CD4-positive, alpha-beta T cell treated with Interleukin-4 for 4 hours (primary cell): ENCODE measurements around the gene TGM5.
A peak's percentile ranks its signal among the peaks of the same experiment; 100 is the strongest.
"Not testable (repeated sequence)": the region's sequence is repeated elsewhere in the genome, so short reads cannot be mapped to it uniquely, and the experiment has no call there.

Source experiments
- DNase-seq: peaks from one replicate; pipeline ENCODE4 v3.0.0-alpha.2; 2020

TGM5 gene

DNA sequence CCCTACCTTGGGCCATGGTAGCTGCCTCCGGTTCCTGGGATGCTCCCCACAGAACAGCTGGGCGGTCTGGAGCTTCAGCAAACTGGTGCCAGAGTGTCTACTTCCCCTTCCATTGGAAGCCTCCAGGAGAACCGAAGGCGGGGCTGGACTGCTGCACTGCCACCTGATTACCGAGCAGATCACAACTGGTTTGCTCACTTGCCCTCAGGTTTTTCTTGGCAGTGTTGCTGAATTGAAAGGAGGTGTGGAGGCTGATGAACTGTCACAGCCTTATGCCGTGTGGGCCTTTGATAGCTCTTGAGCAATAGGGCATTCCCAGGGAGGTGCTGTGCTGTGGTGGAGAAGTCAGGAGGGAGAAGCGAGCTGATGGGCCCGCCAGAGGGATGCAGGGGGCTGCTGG is at the start of gene TGM5:
TSS of gene TGM5 (minus strand) at position 95 of the 400 bp plus-strand sequence. CDS start at position 16, 79 bp downstream.
- no peak for DNase-seq

DNA sequence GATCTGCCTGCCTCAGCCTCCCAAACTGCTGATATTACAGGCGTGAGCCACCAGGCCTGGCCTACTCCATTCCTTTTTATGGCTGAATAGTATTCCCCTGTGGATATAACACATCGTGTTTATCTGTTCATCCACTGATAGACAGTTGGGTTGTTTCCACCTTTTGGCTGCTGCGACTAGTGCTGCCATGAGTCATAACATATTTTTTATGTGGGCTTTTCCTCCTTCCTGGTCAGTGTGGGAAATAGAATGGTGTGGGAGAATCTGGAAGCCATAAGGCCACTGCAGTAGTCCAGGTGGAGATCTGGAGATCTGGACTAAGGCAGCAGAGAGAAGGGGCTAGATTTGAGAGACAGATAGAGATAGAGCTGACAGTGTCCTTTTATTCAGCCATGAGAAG is 47.4 kb upstream of the TGM5 start:
- DNase-seq = no peak

DNA sequence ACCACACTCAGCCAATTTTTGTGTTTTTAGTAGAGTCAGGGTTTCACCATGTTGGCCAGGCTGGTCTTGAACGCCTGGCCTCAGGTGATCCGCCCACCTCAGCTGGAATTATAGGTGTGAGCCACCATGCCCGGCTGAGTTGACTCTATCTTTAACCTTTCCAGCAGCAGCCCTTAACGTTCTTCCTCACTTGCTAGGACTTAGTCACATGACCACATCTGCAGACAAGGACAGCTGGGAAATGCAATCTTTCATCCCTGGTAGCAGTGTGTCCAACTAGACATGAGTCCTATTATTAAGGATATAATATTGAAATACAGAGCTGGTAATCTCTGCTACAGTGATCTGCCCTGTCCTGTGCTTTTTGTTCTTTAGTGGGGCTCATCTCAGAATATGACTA is 45.6 kb upstream of the TGM5 start:
- no peak for DNase-seq

DNA sequence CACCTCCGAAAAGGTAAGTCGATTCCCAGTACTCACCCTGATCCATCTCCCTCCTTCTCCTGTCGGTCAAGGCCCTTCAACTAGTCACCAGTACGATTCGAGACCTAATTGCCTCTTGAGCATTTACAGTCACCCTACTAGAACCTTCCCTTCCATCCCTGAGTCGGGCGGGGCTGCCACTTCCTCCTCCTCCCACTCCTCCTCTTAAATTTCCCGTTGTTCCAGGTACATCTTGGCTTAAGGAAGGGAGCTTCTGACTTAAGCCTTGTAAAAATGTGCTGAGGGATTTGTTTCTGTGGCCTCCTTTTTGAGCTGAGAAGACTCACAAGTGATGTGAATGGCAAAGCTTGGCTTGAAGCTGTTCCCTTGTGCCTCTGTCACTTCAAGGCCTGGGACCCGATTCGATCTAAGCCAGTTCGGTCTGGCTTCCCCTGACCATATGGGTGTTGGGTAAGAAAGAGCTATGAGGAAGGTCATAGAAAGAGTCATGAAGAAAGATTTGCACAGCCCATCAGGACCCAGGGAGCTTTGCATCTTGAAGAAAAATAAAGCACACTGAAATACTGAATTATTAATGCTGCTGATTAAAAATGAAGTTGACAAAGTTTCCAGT is 35.6 kb upstream of the TGM5 start, which contains the start of gene TGM7:
TSS of gene TGM7 (minus strand) at position 51 of the 613 bp plus-strand sequence.
- no peak for DNase-seq

GRCh38 chr15:43299884-43300283 is 33.2 kb upstream of the TGM5 start:
- no peak for DNase-seq

- no peak for DNase-seq
Observed at GRCh38 chr15:43299411-43299810, 32.7 kb upstream of the TGM5 start.

GRCh38 chr15:43294091-43294706 is 27.5 kb upstream of the TGM5 start:
- no peak for DNase-seq

DNA sequence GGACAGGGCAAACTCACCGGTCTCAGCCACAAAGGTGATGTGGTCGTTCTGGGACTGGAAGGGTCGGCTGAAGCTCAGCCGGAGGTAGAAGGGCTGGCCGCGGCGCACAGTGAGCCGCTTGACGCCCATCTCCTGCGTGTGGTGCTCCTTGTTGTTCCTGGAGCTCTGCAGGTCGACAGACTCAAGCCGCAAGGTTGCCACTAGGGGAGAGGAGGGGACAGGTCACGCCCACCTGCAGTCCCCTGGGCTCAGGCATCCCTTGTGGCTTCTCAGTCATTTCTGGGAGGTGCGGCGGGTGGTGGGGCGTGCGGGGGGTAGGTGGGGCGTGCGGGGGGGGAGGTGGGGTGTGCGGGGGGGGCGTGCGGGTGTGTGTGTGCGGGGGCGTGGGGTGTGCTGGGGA is 26.7 kb upstream of the TGM5 start:
- no peak for DNase-seq

DNA sequence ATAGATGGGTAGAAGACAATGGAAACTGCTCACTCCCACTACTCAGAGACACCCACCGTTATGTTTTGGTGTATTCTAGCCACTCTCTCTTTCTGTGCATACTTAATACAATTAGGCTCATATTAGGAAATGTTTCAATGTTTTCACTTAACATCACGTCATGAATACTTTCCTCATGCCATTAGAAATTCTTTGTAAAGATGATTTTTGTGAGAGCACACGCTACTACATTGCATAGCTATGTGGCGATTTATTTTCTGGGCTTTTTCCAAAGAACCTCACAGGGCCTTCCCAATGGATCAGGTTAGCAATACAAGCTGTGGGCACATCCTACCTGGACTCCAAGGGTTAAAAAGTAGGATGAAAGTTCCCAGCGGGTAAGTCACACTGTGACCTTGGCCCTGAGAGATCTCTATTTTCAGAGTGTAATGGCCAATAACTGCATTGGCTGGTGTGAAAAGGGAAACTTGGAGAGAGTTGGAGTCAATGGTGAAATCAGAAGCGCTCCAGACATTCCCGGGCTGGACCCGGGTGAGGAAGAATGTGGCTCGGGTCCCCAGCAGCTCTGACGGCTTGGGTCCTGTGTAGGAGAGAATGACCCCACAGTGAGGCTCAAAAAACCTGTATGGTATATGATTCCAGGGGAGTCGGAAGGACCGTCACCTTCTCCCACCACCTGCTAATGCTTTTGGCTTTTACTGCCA is 25.8 kb upstream of the TGM5 start:
- DNase-seq = no peak

GRCh38 chr15:43289656-43290055 is 22.9 kb upstream of the TGM5 start:
- not testable (repeated sequence) for DNase-seq

GRCh38 chr15:43287254-43287653 is 20.5 kb upstream of the TGM5 start:
- DNase-seq = no peak

DNA sequence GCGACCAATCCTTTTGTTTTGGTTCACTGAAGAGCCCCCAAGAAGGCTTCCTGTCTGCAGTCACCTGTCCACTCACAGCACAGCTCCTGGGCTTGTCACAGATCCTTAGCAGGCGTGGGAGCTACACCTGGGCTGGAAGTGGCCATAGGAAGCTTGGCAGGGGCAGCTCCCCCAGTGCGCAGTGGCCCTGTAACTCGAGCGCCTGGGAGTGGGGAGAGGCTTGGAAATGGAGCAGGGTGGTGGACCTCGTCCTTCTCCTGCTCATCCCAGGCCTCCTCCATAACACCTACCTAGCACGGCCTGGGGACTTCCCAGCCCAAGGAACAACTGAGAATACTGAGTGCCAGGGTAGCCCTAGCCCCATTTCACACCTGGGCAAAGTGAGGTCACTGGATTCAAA is 19.3 kb upstream of the TGM5 start:
- DNase-seq = no peak

DNA sequence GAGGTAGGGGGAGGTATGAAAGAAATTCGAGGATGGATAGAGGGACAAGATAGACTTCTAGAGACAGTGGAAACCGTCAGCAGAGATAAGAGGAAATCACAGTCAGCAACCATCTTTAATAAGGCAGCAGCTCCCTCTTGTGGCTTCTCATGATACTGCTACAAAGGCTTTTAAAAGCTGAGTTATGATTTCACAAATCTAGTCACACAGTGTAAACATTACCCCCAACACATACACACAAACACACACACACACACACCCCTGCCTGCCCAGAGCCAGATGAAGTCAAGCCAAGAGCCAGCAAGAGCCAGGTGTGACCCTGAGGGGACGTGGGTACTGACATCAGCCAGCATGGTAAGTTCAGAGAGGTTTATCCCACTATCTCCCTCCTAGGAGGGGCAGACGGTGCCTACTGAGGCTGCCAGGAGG is 18.9 kb upstream of the TGM5 start:
- DNase-seq = peak; percentile 66

DNA sequence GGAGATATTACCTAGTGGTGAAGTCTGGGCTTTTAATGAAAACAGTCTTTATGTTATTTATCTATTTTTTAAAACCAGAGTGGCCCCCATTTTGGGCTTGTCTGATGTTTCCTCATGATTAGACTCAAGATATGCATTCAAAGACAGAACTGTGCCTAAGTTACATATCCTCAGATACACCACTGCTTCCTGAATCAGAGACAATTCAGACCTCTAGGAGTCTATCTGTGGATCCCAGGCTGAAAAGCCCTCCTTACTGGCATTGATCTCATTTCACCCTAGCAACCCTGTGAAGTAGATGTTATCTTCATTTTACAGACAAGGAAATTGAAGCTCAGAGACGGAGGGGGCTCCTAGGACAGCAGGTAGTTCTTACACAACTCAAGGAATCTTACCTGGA is 16.8 kb upstream of the TGM5 start:
- no peak for DNase-seq

GRCh38 chr15:43281926-43282602 is 15.3 kb upstream of the TGM5 start:
- DNase-seq = no peak

DNA sequence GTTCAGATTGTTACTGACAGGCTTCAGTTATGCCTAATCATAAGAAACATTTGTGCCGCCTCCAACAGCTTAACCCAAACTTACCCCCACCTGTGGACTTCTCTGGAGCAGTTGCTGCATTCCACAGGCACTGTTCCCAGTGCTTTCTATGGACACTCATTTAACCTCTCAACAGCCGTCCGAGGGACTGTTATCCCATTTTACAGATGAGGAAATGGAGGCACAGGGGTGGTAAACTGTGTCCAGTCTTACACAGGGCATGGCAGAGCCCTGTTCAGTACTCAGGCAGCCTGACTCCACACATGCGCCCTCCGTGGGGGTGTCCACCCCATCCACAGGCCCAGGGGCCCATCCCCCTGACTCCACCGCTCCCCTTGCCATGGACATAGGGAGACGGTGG is 14.3 kb upstream of the TGM5 start:
- DNase-seq = no peak

- no peak for DNase-seq
Observed at GRCh38 chr15:43279496-43279895, 12.8 kb upstream of the TGM5 start.

DNA sequence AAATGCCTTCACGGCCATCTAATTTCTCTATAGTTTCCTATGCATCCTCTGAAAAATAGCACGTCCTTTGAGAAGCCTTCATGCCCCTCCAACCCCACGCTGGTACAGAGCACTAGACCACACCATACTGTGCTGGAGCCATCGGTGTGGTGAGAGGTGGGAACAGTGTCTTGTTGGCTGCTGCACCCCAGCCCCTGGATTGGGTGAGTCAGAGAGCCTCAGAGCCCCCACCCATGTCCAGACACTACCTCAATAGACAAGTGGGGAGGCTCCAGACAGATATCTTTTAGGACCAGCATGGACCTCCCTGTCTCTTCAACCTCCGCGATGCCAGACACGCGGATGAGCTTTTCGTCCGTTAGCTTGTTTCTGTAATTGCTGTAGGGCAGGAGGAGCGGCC is 12.1 kb upstream of the TGM5 start:
- no peak for DNase-seq

GRCh38 chr15:43277901-43278300 is 11.2 kb upstream of the TGM5 start:
- no peak for DNase-seq

DNA sequence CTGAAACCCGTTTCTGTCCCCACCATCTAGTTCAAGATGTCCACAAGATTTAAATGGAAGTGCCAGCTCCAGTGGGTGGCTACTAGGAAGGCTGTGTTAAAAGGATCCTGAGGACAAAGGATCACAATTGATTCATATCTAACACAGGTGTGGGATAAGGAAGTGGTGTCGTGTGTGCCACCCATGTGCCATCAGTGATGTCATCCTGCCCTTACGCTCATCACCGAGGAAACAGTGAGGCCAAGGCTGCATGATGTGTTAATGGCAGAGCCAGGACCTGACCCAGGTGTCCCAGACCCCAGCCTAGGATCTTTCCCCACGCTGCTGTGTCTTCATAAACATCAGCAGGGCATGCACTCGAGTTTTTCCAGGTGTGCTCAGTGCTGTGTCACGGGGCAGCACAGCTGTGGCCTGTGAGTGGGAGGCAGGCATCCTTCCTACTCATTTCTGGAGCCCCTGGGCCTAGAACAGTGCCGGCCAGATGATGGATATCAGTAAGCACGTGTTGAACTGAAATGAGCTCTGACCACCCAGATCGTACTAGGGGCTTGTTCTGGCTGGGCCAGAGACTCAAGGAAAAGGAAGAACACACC is 10.6 kb upstream of the TGM5 start:
- DNase-seq = no peak

GRCh38 chr15:43276563-43277200 is 10.0 kb upstream of the TGM5 start:
- no peak for DNase-seq

DNA sequence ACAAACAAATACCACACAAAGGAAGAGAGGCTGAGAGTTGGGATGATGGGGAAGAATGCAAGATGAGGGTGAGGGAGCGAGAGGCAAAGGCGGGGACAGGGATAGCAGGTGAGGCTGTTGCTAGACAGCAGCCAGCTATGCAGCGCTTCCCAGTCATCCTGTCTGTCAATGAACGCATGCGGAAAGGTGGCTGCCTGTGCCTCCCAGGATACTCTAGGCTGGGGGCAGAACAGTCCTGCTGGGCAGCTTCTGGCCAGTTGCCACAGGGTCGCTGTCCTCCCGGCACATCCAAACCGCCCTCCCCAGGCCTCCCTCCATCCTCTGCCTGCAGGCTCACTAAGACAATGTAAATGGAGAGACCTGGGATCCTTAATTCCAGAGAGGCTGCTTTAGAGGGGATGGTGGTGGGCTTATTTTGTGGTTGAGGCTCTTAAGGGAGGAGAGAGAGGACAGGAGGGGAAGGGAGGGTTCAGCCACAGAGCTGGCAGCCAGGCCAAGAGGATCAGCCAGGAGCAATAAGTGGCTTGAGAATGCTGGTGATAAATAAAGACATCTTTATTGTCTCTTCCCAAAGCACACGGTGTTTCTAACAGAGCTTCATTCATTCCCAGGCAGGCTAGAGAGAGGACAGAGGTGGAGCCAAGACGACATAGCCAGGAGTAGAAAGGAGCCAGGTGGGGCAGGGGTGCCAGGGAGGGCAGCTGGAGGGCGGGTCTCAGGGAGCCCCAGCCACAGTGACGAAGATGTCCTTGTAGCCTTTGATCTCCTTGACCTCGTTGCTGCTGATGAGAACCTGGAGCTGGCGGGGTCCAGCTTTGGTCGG is 9.2 kb upstream of the TGM5 start:
- DNase-seq = no peak
